AG04449 (cell line): ENCODE data around the gene ALPK1.
"Not testable (repeated sequence)": the region's sequence is repeated elsewhere in the genome, so short reads cannot be mapped to it uniquely, and the experiment has no call there.

Source experiments
- CTCF ChIA-PET: fragments of 350-600 bp; formaldehyde crosslinking; extraction: SDS; loops from one replicate; lab custom pipeline; 2021; ENCODE audit warnings: antibody characterized with exemption; lab: Yijun Ruan, JAX
- POLR2A ChIA-PET: fragments of 400-600, 350-600 bp; formaldehyde crosslinking; extraction: SDS; loops from one replicate; lab custom pipeline; 2020; ENCODE audit warnings: antibody characterized with exemption, inconsistent platforms; lab: Yijun Ruan, JAX
- DNase-seq: peaks from one replicate; pipeline ENCODE4 v3.0.0-alpha.2; 2010; ENCODE audit warnings: low read depth, low spot score
- H3K4me3 ChIP-seq: 2 replicates; pipeline ENCODE4 v1.5.1; 2011; ENCODE audit warnings: low read depth, mild to moderate bottlenecking, control low read depth, low read length
- TF ChIP-seq, protein P1 (sequence below): IDR thresholded peaks from one replicate; pipeline ENCODE4 v1.5.1; 2011; ENCODE audit warnings: mild to moderate bottlenecking, moderate library complexity, low read length, control low read depth, inconsistent platforms; ENCODE audit not compliant: insufficient read depth; ENCODE audit errors: missing control alignments

ALPK1 gene

DNA sequence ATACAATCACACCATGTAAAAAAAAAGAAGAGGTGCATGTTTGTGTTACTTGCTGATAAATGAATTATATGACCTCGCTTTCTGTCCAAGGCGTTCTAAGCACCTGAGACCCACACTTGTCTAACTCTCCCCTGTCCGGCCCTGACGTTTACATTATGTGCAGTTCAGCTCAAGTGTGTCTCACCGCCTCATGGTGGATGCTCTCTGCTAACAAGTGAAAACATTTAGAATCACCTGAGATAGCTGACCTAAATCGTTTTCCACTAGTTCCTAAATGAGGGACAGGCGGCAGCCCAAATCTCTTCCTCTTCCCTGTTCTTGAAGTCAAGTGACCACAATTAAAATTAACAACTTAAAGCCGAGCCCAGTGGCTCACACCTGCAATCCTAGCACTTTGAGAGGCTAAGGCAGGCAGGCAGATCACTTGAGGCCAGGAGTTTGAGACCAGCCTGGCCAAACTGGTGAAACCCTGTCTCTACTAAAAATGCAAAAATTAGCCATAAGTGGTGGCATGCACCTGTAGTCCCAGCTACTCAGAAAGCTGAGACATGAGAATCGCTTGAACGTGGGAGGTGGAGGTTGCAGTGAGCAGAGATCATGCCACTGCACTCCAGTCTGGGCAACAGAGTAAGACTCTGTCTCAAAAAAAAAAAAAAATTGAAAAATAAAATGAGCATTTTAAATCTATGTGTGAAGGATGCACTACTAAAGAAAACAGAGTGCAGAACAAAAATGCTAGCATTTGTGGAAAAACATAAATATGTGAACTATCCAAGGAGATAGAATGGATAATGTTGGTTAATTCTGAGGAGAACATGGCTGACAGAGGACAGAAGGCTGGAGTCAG is 7.5 kb upstream of the ALPK1 start:
- DNase-seq, result no peak
- no peak overlapping the region for H3K4me3 ChIP-seq
- ChIA-PET CTCF (no interaction called here), POLR2A (no interaction called here)
- TF ChIP-seq, protein P1, sequence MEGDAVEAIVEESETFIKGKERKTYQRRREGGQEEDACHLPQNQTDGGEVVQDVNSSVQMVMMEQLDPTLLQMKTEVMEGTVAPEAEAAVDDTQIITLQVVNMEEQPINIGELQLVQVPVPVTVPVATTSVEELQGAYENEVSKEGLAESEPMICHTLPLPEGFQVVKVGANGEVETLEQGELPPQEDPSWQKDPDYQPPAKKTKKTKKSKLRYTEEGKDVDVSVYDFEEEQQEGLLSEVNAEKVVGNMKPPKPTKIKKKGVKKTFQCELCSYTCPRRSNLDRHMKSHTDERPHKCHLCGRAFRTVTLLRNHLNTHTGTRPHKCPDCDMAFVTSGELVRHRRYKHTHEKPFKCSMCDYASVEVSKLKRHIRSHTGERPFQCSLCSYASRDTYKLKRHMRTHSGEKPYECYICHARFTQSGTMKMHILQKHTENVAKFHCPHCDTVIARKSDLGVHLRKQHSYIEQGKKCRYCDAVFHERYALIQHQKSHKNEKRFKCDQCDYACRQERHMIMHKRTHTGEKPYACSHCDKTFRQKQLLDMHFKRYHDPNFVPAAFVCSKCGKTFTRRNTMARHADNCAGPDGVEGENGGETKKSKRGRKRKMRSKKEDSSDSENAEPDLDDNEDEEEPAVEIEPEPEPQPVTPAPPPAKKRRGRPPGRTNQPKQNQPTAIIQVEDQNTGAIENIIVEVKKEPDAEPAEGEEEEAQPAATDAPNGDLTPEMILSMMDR, result no peak

DNA sequence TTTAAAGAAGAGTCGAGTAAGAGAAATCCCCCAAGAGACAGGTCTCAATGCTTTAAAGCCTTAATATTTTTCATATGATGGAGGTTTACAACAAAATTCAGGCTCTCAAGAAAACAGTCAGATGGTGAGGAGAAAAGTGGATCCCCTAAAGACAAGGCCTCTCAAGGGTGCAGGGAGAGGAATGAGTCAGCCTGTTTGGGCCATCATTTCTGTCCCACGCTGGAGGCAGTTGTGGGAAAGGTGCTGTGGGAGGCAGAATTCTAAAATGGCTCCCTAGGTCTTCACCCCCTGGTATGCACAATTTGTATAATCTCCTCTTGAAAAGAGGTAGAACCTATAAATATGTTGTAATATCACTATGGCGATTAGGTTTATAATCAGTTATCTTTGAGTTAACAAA is 6.8 kb upstream of the ALPK1 start:
- CTCF ChIA-PET, result no interaction called here
- H3K4me3 ChIP-seq, result no peak overlapping the region
- POLR2A ChIA-PET, result no interaction called here
- no peak for DNase-seq
- TF ChIP-seq, protein P1, result no peak

DNA sequence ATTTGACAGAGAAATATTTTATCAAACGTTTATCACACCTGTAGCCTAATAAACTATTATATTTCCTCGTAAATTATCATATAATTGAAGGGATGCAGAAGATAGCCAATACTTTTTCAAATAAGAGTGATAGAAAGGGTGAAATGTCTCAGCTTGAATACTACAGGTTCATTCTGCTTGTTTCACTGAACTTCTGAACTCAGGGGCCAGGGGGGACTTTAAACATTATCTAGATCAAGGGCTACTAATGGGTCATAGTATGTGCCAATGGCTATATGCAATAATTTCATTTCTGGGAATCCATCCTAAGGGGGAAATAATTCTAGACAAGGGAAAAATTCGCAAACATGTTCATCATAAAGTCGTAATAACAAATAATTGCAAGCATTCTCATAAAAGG is 2.6 kb downstream of the ALPK1 start:
- CTCF ChIA-PET, result interaction anchor here (1.1 to 1.7 kb wide), 2 partner anchors 10 to 23 kb away, joined by 4 to 5 read pairs; no protein-coding TSS in a partner anchor
- H3K4me3 ChIP-seq, result no peak overlapping the region
- POLR2A ChIA-PET, result no interaction called here
- TF ChIP-seq, protein P1, result no peak
- no peak for DNase-seq

DNA sequence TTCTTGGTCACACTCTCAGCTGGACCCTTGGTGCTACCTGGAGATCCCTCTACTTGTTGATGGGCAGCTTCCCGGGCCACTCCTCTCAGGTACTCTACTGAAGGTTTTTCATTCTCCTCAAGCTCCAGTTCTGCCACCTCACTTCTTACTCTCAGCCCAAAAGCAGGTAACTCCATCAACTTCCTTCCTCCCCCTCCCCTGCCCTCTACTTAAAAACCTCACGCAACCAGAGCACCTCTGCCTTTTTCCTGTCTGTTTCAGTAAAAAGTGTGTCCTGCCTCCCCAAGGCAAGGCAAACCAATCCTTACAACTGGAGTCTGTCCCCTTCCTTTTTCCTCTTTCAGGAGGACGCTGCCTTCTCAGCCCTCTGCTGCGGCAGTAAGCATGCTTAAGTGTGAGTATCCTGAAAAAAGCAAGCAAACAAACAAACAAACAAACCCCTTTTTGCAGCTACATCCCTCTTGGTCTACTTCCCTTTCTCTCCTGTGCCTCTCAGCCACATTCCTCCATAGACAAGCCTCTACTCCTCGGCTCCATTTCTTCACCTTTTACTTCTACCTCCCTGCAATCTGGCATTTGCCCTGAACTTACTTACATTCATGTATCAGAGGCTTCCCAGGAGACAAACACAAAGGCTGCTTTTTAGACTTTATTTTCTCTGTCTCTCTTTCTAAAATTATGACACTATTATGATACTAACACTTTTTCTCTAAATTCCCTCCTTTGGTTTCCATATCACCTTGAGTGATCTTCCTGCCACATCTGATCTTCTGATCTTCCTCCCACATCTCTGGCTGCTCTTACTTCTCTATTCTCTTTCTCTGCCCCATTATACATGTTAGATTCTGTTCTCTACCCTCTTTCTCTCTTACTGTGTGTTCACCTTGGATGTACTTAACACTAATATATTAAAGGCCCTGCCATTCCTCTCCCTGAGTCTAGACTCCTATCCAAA is 5.4 kb downstream of the ALPK1 start:
- no peak for DNase-seq
- ChIA-PET CTCF (no interaction called here), POLR2A (no interaction called here)
- no peak overlapping the region for H3K4me3 ChIP-seq
- TF ChIP-seq, protein P1, result no peak

DNA sequence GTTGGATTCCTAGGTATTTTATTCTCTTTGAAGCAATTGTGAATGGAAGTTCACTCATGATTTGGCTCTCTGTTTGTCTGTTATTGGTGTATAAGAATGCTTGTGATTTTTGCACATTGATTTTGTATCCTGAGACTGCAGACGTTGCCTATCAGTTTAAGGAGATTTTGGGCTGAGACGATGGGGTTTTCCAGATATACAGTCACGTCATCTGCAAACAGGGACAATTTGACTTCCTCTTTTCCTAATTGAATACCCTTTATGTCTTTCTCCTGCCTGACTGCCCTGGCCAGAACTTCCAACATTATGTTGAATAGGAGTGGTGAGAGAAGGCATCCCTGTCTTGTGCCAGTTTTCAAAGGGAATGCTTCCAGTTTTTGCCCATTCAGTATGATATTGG is 8.3 kb downstream of the ALPK1 start:
- POLR2A ChIA-PET, CTCF ChIA-PET, DNase-seq, H3K4me3 ChIP-seq: not testable (repeated sequence)

DNA sequence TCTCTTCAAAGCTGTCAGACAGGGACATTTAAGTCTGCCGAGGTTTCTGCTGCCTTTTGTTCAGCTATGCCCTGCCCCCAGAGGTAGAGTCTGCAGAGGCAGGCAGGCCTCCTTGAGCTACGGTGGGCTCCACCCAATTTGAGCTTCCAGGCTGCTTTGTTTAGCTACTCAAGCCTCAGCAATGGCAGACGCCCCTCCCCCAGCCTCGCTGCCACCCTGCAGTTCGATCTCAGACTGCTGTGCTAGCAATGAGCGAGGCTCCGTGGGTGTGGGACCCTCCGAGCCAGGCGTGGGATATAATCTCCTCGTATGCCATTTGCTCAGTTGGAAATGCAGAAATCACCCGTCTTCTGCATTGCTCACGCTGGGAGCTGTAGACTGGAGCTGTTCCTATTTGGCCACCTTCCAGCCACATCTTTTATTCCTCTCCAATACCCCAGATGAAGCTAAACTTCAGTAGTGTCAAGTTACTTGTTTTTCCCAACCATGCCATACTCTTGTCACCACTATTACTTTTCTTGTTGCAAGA is 12.2 kb downstream of the ALPK1 start:
- CTCF ChIA-PET, result interaction anchor here (1.1 to 6.3 kb wide), 6 partner anchors 9 to 453 kb away, joined by 3 to 46 read pairs (median 4); no protein-coding TSS in a partner anchor
- POLR2A ChIA-PET, H3K4me3 ChIP-seq, DNase-seq: not testable (repeated sequence)

DNA sequence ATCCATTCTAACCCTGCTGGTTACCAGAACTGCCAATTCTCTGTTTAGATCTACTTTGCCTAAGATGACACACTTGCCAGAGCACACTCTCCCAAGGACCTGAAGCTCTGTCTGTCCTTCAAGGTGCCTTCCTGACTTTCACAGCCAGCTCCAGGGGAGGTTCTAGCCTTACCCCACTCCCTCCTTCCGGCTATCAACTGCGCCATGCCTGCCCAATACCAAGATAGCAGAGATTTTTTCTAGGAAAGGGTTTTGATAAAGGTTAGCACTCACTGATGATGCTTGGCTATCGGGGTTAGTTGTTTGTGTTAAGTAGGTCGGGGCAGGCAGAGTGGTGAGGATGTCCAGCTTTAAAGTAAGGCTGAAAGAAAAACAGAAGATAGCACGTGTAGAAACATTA is 14.3 kb downstream of the ALPK1 start:
- ChIA-PET POLR2A (no interaction called here), CTCF (interaction anchor here (0.6 to 6.3 kb wide), 4 partner anchors 10 to 95 kb away, joined by 3 to 46 read pairs (median 4); no protein-coding TSS in a partner anchor)
- TF ChIP-seq, protein P1, result no peak
- DNase-seq, result no peak
- no peak overlapping the region for H3K4me3 ChIP-seq
